ENCODE data around the gene HMGXB4.
A peak's percentile ranks its signal among the peaks of the same experiment; 100 is the strongest.

HMGXB4 gene

DNA sequence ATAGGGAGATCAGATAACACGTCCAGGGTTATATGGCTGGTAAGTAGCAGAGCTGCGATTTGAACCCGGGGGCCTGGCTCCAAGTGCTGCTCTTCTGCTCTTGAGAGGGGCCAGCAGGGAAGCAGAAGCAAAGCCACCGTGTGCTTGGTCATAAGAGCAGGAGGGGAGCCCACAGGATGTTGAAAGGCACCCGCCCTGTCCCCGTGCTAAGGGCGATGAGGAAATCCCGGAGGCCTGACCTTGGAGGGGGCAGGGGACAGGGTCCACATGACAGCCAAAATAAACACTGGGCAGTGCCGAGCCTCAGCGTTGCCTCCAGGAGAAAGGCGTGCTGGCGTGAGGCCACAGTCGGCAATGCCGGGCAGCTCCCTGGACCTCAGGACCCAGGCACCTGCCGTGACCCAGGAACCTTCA is 71.2 kb downstream of the HMGXB4 start:
- DNase-seq = no peak

DNA sequence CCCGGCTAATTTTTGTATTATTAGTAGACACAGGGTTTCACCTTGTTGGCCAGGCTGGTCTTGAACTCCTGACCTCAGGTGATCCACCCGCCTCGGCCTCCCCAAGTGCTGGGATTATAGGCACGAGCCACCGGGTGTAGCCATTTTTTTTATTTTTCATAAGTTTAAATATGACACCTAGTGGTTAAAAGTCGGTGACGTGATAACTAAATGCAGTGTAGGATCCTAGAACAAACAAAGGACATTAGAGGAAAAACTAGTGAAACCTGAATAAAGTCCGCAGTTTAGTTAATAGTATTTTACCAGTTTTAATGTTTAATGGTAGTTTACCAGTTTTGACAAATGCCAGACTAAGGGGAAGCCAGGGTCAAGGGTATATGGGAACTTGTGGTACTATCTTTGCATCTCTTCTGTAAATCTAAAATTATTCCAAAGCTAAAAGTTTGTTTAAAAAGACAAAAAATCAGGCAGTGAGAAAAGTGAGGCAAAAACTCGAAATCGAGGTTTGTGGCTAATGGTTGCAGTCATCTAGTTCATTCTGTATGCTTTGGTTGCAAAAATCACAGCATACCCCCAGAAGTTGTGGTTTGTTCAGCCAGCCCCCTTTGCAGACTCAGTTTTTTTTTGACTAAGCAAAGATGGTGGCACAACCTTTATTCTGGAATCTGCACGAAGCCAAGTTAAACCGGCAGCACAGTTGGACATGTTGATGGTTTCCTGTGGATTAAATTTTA is 72.0 kb downstream of the HMGXB4 start:
- no peak for DNase-seq

DNA sequence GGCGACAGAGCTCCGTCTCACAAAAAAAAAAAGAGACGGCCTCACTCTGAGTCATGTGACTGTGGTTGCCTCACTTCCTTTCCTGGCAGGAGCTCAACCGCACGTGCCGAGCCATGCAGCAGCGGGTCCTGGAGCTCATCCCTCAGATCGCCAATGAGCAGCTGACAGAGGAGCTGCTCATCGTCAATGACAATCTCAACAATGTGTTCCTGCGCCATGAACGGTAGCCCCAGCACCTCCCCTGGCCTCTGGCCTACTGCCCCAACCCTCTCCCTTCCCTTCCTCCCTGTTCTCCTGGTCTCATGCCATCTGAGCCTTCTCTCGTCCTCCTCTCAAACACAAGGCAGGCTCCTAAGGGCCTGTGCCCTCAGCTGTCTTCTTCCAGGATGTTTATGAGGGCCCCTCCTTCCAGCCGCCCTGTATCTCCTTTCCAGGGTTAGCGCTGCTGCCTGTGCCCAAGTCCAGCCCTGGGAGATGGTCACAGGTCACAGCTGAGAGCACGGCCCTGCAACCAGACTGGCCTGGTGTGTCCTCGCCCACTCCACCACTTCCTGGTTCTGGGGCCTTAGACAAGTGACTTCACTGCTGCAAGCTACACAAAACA is 73.1 kb downstream of the HMGXB4 start:
- peak in 3 of 4 experiments; percentile 6 to 40 (median 30) for DNase-seq

DNA sequence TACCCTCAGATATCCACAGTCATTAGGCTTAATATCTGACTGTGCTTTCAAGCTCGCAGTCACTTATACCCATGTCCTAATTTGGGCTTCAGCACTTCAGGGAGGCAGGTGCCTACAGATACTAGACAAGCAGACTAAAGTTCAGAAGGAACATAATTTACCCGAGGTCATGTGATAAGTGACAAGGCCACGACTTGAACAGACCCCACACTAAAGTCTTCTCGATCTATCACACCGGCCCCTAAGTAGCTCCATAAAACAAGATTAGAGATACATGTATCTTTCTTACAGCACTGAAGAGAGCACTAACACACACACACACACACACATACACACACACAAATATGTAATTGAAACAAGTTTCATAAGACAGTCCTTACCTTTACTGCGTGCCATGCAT is 75.0 kb downstream of the HMGXB4 start:
- no peak for DNase-seq

DNA sequence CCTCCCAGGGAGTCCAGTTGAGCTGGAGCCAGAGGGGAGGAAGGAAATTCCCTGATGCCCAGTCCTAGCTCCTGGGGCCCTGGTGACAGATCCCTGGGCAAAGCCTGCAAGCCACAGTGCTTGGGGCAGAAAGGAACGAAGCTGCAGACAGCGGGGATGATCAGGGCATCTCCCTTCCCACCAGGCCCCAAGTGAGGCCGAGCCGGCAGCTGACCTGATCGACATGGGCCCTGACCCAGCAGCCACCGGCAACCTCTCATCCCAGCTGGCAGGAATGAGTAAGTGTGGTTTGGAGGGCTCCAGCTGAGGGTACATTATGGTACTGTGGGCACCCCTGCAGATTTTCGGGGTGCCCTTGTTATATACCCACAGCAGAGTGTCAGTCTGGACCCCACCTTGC is 75.9 kb downstream of the HMGXB4 start:
- DNase-seq = no peak

DNA sequence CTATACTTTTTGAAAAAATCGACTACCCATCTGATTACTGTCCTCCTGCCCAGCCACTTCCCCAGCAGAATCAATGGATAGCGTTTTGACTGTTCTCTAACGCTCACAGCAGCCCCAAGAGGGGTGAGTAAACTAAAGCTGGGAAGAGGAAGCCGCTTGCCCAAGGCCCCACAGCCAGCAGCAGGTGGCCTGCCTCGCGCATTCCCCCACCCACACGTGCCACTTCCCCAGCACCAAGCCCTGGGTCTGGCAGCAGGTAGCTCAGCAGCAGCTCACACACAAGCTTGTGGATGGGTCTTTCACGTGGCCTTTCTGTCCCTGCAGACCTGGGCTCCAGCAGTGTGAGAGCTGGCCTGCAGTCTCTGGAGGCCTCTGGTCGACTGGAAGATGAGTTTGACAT is 76.7 kb downstream of the HMGXB4 start:
- DNase-seq = peak in 1 of 4 experiments; percentile 4

DNA sequence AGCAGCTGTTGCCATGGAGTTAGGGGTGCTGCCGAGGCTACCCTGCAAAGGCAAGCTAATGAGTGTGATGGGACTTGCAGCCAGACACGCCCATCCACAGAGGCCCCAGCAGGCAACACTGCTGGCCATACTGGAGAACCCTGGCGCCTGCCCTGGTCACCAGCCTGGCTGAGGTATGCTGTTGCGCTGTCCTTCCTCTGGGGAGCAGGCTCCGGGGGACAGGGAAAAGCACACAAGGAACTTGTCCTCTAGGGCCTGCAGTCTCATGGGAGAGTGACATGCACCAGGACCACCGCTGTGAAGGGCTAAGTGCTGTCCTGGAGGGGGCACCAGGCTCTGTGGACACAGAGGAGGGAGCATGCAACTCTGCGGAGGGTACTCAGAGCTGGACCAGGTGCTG is 78.2 kb downstream of the HMGXB4 start:
- DNase-seq = no peak

DNA sequence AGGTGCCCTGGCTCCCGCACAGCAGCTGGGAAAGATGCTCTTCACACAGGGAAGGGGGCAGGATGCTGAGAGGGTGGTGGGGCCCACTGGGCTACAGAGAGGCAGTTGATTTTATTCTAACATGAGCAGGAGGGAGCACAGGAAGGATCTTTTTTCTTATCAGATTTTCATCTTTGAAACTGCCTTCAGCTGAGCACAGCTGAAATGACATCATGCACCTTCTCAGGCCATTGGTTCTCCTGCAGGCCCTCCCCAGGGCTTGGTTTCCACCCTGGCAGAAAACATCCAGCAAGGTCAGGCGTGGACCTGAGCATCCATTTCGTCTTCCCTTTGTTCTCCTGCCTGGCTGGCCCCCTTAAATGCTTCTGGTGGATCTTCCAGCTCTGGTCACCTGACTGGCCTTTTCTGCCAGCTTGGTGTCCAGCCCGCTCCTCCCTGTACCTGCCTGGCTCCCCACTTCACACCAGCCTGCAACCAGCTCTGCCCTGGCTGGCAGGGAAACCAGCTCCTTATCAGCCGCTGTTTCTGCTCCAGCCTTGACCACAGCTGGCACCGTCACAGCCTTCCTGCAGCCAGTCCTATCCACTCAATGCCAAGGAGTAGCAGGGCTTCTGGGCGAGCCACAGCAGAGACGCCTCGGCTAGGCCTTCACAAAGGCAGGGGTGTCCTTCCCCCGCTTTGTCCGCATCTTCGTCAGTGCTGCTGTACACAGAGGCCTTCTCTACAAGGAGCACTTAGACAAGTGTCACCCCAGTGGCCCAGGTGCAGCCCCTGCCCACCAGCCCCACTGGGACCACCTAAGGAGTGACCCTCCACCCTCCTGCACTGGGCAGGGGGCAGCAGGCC is 78.9 kb downstream of the HMGXB4 start:
- no peak for DNase-seq

DNA sequence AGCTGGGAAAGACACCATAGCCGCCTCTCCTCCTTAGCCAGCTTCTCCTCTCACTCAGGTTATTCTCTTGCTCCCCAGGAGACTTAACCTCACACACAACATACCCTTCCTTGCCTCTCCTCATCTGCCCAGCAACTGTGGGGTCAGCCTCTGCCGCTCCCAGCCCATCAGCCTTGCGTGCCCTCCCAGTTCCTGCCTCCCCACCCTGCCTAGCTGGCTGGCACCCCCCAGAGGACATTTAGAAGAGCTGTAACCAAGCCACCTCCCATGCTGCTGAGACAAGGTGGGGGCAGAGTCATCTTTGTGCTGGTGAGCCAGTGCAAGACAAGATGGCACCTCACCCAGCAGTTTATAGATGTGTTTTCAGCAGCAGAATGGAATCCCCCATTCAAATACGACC is 80.6 kb downstream of the HMGXB4 start:
- DNase-seq = no peak

DNA sequence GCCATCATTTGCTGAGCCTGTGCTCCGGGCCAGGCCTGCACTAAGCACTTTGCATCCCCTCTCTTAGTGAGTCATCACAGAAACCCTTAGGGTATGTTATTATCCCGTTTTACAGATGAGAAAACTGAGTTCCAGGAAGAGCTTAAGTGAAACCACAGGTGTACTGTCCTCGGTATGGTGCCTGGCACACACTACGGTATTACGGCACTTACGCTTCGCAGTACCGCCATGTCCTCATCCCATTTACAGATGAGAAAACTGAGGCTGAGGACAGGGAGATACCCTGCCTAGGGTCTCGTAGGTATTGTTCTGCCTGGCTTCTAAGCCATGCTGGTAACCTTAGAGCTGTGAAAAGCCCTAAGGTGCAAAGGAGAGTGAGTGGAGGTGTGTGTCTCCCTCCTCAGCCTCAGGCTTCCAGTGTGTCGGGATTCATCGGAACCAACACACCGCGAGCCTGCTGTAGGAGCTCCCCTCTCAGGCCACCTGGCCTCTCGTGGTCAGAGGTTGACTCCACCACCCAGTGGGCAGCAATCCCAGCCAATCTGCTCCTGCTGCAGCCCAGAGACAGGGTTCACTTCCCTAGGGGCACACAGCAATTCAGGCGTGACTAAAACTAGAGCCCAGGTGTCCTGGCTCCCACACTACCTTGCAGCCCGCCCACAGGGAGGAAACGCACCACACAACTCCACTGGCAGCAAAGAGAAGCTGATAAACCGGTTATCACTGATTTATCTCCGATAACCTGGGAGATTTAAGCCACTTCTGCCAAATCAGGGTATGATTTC is 84.0 kb downstream of the HMGXB4 start:
- DNase-seq = no peak

DNA sequence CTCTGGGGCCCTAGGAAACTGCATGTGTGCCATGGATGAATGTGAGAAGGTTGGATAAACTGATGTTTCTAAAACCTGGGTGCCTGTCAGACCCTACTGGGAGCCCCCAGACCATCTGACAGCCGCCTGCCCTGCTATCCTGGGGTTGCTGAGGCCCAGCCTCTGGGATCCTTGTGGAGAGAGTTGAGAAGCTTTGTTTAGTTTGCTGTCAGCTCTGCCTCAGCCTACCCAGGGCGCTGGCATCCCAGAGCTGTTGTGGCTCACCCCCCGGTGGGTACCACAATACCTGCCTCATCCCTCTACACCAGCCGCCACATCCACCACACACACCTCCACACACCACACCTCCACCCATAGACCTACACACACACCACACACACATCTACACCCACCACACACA is 85.1 kb downstream of the HMGXB4 start:
- DNase-seq = no peak

DNA sequence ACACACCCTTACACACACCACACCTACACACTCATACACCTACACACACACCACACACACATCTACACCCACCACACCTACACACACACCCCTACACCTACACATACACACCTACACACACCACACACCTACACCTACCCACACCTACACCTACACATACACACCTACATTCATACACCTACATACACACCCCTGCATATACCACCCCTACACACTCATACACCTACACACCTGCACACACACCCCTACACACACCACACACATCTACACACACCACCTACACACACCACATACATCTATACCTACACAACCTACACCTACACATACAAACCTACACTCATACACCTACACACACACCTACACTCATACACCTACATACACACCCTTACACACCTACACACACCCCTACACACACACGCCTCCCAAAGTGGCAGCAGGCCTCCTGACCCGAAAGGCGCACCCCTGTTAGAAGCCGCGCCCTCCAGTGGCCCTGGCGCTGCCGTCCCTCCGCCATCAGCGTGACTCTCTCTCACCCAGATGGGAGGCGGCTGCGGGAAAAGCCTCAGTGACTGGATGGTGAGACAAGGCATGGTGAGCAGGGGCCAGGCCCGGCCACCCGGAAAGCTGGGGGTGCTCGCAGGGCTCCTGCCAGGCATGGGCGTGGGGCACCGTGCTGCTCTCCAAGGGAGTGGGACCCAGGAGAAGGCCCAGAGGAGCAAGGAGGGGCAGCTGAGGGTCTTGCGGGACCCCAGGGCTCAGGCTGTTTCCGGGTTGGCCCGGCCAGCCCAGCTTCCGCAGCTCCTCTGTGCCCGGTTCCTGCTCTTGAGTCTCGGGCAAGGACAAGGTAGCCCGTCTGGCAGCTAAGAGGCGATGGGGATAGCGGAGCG is 86.6 kb downstream of the HMGXB4 start:
- DNase-seq = no peak

DNA sequence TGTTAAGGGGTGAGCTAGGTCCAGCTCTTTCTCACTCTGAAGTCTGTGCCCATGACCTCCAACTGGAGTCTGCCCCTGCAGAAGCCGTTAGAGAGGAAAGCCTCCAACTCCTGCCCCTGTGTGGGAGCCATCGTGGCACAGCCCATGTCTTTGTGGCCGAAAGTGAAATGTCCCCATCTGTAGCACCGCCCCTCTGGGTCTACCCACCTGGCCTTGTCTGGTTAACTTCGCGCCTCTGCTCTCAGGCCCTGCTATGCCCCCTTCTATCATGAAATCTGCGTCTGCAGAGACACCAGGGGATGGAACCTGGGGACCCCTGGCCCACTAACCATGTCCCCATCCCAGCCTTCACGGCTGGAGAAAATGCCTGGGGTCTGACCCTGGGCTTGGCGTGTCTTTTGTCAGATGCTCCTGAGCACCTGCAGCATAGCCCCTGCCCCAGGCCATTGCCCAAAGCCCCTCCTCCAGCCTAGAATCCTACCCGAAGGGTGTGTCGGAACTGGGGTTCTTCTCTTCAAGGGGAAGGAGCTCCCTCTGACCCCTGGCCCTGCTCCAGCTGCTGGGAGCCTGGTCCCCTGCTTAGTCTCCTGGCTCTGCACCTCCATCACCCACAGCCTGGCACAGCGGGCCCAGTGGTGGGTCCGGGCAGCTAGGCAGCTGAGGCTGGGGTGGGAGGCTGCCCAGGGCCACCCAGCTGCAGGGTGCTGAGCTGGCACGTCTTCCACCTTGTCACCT is 87.8 kb downstream of the HMGXB4 start:
- DNase-seq = no peak
